HepG2 (cell line): Measurements from ENCODE around the gene INSRR. TPM values are rescaled to one million over a fixed set of nuclear protein-coding genes. Genes with fewer than 3 reads are reported as not detected.

Source experiments
- ATAC-seq: fragments of 200-7000 bp; cut with Tn5 transposase; 3 replicates; pipeline ENCODE4 v1.9.1; 2020; ENCODE audit warnings: mild to moderate bottlenecking, moderate library complexity
- BruUV-seq: library from RNA; stranded (reverse); fragments of 400-500 nt; replicated peaks from 2 replicates; lab custom pipeline; 2021; lab: Mats Ljungman, UMichigan
- CTCF ChIA-PET: fragments of 300-600 bp; formaldehyde crosslinking; extraction: SDS; loops from one replicate; lab custom pipeline; 2021; ENCODE audit warnings: low total read pairs, inconsistent platforms, low intra/inter-chr PET ratio; lab: Yijun Ruan, JAX
- POLR2A ChIA-PET: fragments of 350-600 bp; sonication (Branson Sonifier 250); formaldehyde crosslinking; loops from one replicate; lab custom pipeline; 2020; ENCODE audit warnings: antibody characterized with exemption, inconsistent platforms; lab: Yijun Ruan, JAX
- DNase-seq: peaks from one replicate; pipeline ENCODE4 v3.0.0-alpha.2; 2015; ENCODE audit warnings: low spot score
- FAIRE-seq: peaks from 3 replicates; lab custom pipeline; 2011; peaks lifted over from hg19 to GRCh38; lab: Jason Lieb, UNC
- H2AFZ ChIP-seq: one replicate; pipeline ENCODE4 v1.6.1; 2011; ENCODE audit warnings: low read length, inconsistent platforms
- H3K27ac ChIP-seq: fragments of 300-600 bp; 3 replicates; pipeline ENCODE4 v1.8.0; 2011; ENCODE audit warnings: mixed run types, mild to moderate bottlenecking, mixed read lengths, low read length, inconsistent platforms; ENCODE audit not compliant: insufficient read depth; ENCODE audit errors: extremely low read length
- H3K27me3 ChIP-seq, 2 experiments: fragments of 200-600 bp in 1 of 2; 2 replicates in 1 of 2; 3 replicates in 1 of 2; pipeline versions ENCODE4 v1.6.0 to v1.8.0; 2011; ENCODE audit warnings: low read length in 2 of 2, mild to moderate bottlenecking in 2 of 2, moderate library complexity in 2 of 2, inconsistent platforms in 1 of 2; ENCODE audit not compliant: insufficient read depth in 2 of 2, control insufficient read depth in 1 of 2
- H3K36me3 ChIP-seq, 2 experiments: fragments of 200-600 bp in 1 of 2; replicated peaks in 1 of 2; 2 replicates in 1 of 2; 3 replicates in 1 of 2; pipeline versions ENCODE4 v1.5.1 to v1.8.0; 2011; ENCODE audit warnings: low read length in 2 of 2, inconsistent platforms in 1 of 2; ENCODE audit not compliant: insufficient read depth in 2 of 2, control insufficient read depth in 1 of 2
- H3K4me1 ChIP-seq: 2 replicates; pipeline ENCODE4 v1.5.1; 2012; ENCODE audit warnings: low read length, inconsistent platforms; ENCODE audit not compliant: insufficient read depth
- H3K4me2 ChIP-seq: 2 replicates; pipeline ENCODE4 v1.6.0; 2011; ENCODE audit warnings: low read depth, low read length, inconsistent platforms
- H3K4me3 ChIP-seq, 3 experiments: fragments of 200-600 bp in 1 of 3; sonication (generic), shearing (Covaris generic) in 1 of 3; replicated peaks in 1 of 3; 2 replicates each; pipeline ENCODE4 v1.5.1; 2011 to 2016; ENCODE audit warnings: low read length in 3 of 3, inconsistent platforms in 2 of 3, low read depth in 2 of 3, mild to moderate bottlenecking in 2 of 3, control low read depth in 1 of 3, mixed read lengths in 1 of 3; ENCODE audit not compliant: insufficient read depth in 1 of 3
- H3K79me2 ChIP-seq: one replicate; pipeline ENCODE4 v1.6.1; 2011; ENCODE audit warnings: low read length, inconsistent platforms; ENCODE audit not compliant: insufficient read depth
- H3K9ac ChIP-seq: 2 replicates; pipeline ENCODE4 v1.6.0; 2011; ENCODE audit warnings: mild to moderate bottlenecking, low read depth, low read length, inconsistent platforms; ENCODE audit not compliant: insufficient read depth
- H3K9me3 ChIP-seq: 2 replicates; pipeline ENCODE4 v1.5.1; 2012; ENCODE audit warnings: mild to moderate bottlenecking, low read length
- H4K20me1 ChIP-seq: 2 replicates; pipeline ENCODE4 v1.6.0; 2011; ENCODE audit warnings: inconsistent platforms, mild to moderate bottlenecking, low read length, moderate library complexity; ENCODE audit not compliant: insufficient read depth
- ELF1 ChIP-seq: sonication (generic); formaldehyde crosslinking; IDR thresholded peaks from 2 replicates; pipeline ENCODE4 v1.4.0; 2020; ENCODE audit warnings: missing genetic modification reagents
- SIN3B ChIP-seq: fragments of 150-350 bp; IDR thresholded peaks from 2 replicates; pipeline ENCODE4 v1.6.1; 2014; ENCODE audit warnings: low read length
- TCF7L2 ChIP-seq: IDR thresholded peaks from 2 replicates; pipeline ENCODE4 v1.6.1; 2011; ENCODE audit warnings: mild to moderate bottlenecking, low read depth, low read length, moderate library complexity
- U2AF1 ChIP-seq: fragments of 200-400 bp; formaldehyde crosslinking; optimal IDR thresholded peaks from 2 replicates; pipeline ENCODE3; 2017; ENCODE audit warnings: mild to moderate bottlenecking, low read depth, low read length
- ZFP62 ChIP-seq: sonication (generic); formaldehyde crosslinking; IDR thresholded peaks from 2 replicates; pipeline ENCODE4 v1.4.0; 2020; ENCODE audit warnings: missing genetic modification reagents
- ZMAT3 ChIP-seq: sonication (generic); formaldehyde crosslinking; conservative IDR thresholded peaks from 2 replicates; pipeline ENCODE4 v1.7.0; 2021; ENCODE audit warnings: missing genetic modification reagents
- ZNF225 ChIP-seq: sonication (generic); formaldehyde crosslinking; IDR thresholded peaks from 2 replicates; pipeline ENCODE4 v1.4.0; 2020; ENCODE audit warnings: mild to moderate bottlenecking, missing genetic modification reagents
- ZNF33A ChIP-seq: sonication (generic); formaldehyde crosslinking; IDR thresholded peaks from 2 replicates; pipeline ENCODE4 v1.5.1; 2020; ENCODE audit warnings: missing genetic modification reagents, mild to moderate bottlenecking, moderate library complexity, borderline replicate concordance
- ZNF572 ChIP-seq: sonication (generic); formaldehyde crosslinking; IDR thresholded peaks from 2 replicates; pipeline ENCODE4 v1.5.1; 2020; ENCODE audit warnings: mild to moderate bottlenecking, missing genetic modification reagents
- ZNF782 ChIP-seq: sonication (generic); formaldehyde crosslinking; IDR thresholded peaks from 2 replicates; pipeline ENCODE4 v1.4.0; 2020; ENCODE audit warnings: missing genetic modification reagents, mild to moderate bottlenecking, borderline replicate concordance
- WGBS: methylation state at CpG from one replicate; pipeline ENCODE4 v1.1.6; 2017; ENCODE audit warnings: low lambda C conversion rate; 5-methylcytosine and 5-hydroxymethylcytosine counted together
- in situ Hi-C: cut with HindIII; loops from 2 replicates; pipeline ENCODE4 v1.10.0; 2017; ENCODE audit warnings: low pct_unique_long_range_greater_than_20kb; ENCODE audit not compliant: extremely low pct_ligation_motif_present
- intact Hi-C: fragments of 100-400 bp; cut with micrococcal nuclease; formaldehyde crosslinking; loops from one replicate; pipeline ENCODE4 v1.10.0; 2022; ENCODE audit not compliant: unreplicated experiment
- polyA plus RNA-seq, 8 experiments: library from polyadenylated mRNA; depleted of rRNA in 3 of 8; stranded (reverse) in 7 of 8; unstranded in 1 of 8; fragments of >200 nt; fragmentation: Illumina TruSeq in 4 of 8; extraction: Trizol in 4 of 8; gene quantifications; 2 replicates each; pipeline versions ENCODE4 v1.2.1 to v1.2.3, GENCODE V29; 2011 to 2016; ENCODE audit warnings: low read depth in 4 of 8, missing spikeins in 1 of 8, mixed read lengths in 1 of 8; ENCODE audit not compliant: insufficient read depth in 1 of 8
- total RNA-seq, 5 experiments: library from RNA; depleted of rRNA; stranded (reverse); fragments of >200 nt; fragmentation: Illumina TruSeq; extraction: Trizol; gene quantifications; 2 replicates each; pipeline ENCODE4 v1.2.3, GENCODE V29; 2016; ENCODE audit warnings: low read depth in 1 of 5
- TF ChIP-seq, protein P1 (sequence below): sonication (generic); formaldehyde crosslinking; IDR thresholded peaks from 2 replicates; pipeline ENCODE4 v1.8.1; 2022; ENCODE audit warnings: mild to moderate bottlenecking, missing genetic modification reagents
- TF ChIP-seq, protein P2 (sequence below): sonication (generic); formaldehyde crosslinking; IDR thresholded peaks from 2 replicates; pipeline ENCODE4 v1.4.0; 2020; ENCODE audit warnings: low read depth, mild to moderate bottlenecking, missing genetic modification reagents
- TF ChIP-seq, protein P3 (sequence below): sonication (generic); formaldehyde crosslinking; IDR thresholded peaks from 2 replicates; pipeline ENCODE4 v1.5.0; 2020; ENCODE audit warnings: mild to moderate bottlenecking, low read depth, missing genetic modification reagents, borderline replicate concordance

The INSRR gene
- total and polyA plus RNA-seq, 2 of the 13 experiments (the other 11 are each of a cell fraction or from before 2014, with no cell fraction given) = not detected

DNA sequence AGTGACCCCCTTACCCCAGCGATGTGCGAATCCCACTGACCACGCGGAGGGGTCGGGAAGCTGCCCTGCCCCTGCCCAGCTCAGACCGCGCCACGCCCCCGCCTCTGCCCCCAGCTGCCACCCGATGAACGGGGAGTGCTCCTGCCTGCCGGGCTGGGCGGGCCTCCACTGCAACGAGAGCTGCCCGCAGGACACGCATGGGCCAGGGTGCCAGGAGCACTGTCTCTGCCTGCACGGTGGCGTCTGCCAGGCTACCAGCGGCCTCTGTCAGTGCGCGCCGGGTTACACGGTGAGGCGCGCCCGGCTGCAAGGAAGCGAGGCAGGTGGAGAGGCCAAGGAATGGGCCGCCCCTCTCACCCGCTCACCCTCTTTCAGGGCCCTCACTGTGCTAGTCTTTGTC lies 49.6 kb upstream of the INSRR start:
- Histone ChIP-seq H2AFZ (no peak overlapping the region), H3K36me3 (no peaks in the 10 kb centered on the region), H3K4me3 (no peak overlapping the region), H3K4me2 (no peak overlapping the region), H3K4me1 (peaks cover 15% of the 10 kb centered on the region), H3K27me3 (peaks cover 6 to 59% of the 10 kb centered on the region in 2 experiments; a peak in 4 of 5 replicates), H3K27ac (no peak overlapping the region), H3K9ac (no peak overlapping the region), H3K9me3 (no peaks in the 10 kb centered on the region), H4K20me1 (no peaks in the 10 kb centered on the region), H3K79me2 (no peaks in the 10 kb centered on the region)
- WGBS = 21% methylated on average over 9 of the region's 29 CpGs
- no peak for ATAC-seq
- in situ Hi-C loops (no loop called here), intact Hi-C loops (no loop called here)
- BruUV-seq = no TSS peak
- no peak for DNase-seq
- TF ChIP-seq, protein P1, sequence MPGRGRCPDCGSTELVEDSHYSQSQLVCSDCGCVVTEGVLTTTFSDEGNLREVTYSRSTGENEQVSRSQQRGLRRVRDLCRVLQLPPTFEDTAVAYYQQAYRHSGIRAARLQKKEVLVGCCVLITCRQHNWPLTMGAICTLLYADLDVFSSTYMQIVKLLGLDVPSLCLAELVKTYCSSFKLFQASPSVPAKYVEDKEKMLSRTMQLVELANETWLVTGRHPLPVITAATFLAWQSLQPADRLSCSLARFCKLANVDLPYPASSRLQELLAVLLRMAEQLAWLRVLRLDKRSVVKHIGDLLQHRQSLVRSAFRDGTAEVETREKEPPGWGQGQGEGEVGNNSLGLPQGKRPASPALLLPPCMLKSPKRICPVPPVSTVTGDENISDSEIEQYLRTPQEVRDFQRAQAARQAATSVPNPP (CRISPR knock-in tag) = no peak
- ChIA-PET CTCF (no interaction called here), POLR2A (no interaction called here)
- no peak for FAIRE-seq

DNA sequence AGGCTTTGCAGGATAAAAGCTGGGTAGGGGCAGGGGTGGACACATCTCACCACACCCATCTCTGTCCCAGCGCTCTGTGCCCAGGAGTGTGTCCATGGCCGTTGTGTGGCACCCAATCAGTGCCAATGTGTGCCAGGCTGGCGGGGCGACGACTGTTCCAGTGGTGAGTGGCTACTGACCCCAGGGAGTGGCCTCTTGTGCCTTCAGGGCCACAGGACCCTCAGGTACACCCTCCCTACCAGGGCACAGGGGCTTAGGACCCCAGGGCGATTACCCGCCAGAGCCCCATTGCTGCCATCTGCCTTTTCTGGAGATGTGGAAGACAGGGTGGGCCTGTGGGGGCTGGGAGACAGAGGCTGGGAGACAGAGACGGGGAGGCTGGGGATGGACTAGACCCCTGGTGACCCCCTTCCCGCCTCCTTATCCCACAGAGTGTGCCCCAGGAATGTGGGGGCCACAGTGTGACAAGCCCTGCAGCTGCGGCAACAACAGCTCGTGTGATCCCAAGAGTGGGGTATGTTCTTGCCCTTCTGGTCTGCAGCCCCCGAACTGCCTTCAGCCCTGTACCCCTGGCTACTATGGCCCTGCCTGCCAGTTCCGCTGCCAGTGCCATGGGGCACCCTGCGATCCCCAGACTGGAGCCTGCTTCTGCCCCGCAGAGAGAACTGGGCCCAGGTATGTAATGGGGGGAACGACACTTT lies 47.4 kb upstream of the INSRR start:
- intact Hi-C loops (no loop called here), in situ Hi-C loops (no loop called here)
- H3K9ac ChIP-seq = no peak overlapping the region
- ATAC-seq = no peak
- no peak overlapping the region for H2AFZ ChIP-seq
- no peak overlapping the region for H3K27ac ChIP-seq
- ChIA-PET POLR2A (no interaction called here), CTCF (no interaction called here)
- H3K4me2 ChIP-seq = no peak overlapping the region
- peaks cover 15% of the 10 kb centered on the region for H3K4me1 ChIP-seq
- no peaks in the 10 kb centered on the region for H3K36me3 ChIP-seq
- H3K79me2 ChIP-seq = no peaks in the 10 kb centered on the region
- BruUV-seq = no TSS peak
- no peak for FAIRE-seq
- H3K9me3 ChIP-seq = no peaks in the 10 kb centered on the region
- no peak overlapping the region for H3K4me3 ChIP-seq
- H3K27me3 ChIP-seq = peaks cover 10 to 81% of the 10 kb centered on the region in 2 experiments
- no peaks in the 10 kb centered on the region for H4K20me1 ChIP-seq
- WGBS = 56% methylated on average over 3 of the region's 16 CpGs
- no peak for DNase-seq
- TF ChIP-seq ZFP62 (CRISPR knock-in tag) (no peak), ZNF33A (CRISPR knock-in tag) (no peak), ZNF782 (CRISPR knock-in tag) (no peak), U2AF1 (no peak), ZNF225 (CRISPR knock-in tag) (no peak), ZNF572 (CRISPR knock-in tag) (no peak), SIN3B (no peak), TCF7L2 (no peak), ZMAT3 (CRISPR knock-in tag) (no peak), ELF1 (CRISPR knock-in tag) (no peak)
- TF ChIP-seq, protein P2, sequence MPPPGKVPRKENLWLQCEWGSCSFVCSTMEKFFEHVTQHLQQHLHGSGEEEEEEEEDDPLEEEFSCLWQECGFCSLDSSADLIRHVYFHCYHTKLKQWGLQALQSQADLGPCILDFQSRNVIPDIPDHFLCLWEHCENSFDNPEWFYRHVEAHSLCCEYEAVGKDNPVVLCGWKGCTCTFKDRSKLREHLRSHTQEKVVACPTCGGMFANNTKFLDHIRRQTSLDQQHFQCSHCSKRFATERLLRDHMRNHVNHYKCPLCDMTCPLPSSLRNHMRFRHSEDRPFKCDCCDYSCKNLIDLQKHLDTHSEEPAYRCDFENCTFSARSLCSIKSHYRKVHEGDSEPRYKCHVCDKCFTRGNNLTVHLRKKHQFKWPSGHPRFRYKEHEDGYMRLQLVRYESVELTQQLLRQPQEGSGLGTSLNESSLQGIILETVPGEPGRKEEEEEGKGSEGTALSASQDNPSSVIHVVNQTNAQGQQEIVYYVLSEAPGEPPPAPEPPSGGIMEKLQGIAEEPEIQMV (CRISPR knock-in tag) = no peak
- TF ChIP-seq, protein P3, sequence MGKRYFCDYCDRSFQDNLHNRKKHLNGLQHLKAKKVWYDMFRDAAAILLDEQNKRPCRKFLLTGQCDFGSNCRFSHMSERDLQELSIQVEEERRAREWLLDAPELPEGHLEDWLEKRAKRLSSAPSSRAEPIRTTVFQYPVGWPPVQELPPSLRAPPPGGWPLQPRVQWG (CRISPR knock-in tag) = no peak
